ENCODE measurements around the gene UTP18.
"Not testable (repeated sequence)": the region's sequence is repeated elsewhere in the genome, so short reads cannot be mapped to it uniquely, and the experiment has no call there.

The UTP18 gene

DNA sequence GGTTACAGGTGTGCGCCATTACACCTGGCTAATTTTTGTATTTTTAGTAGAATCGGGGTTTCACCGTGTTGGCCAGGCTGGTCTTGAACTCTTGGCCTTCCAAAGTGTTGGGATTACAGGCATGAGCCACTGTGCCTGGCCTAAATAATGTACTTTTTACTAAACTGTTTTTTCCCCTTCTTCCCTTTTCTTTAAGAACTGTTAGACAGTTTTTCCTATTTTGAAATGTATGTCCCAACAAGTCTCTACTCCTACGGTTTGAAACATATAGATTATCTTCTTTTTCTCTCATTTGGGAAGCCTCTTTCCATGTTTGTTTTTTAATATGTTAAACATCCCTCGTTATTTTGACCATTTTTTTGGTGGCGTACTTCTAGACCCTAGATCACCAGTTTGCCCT, 9.6 kb downstream of the UTP18 start:
- no peak for DNase-seq (ENCODE audit: low spot score)
- TF ChIP-seq, protein P1, sequence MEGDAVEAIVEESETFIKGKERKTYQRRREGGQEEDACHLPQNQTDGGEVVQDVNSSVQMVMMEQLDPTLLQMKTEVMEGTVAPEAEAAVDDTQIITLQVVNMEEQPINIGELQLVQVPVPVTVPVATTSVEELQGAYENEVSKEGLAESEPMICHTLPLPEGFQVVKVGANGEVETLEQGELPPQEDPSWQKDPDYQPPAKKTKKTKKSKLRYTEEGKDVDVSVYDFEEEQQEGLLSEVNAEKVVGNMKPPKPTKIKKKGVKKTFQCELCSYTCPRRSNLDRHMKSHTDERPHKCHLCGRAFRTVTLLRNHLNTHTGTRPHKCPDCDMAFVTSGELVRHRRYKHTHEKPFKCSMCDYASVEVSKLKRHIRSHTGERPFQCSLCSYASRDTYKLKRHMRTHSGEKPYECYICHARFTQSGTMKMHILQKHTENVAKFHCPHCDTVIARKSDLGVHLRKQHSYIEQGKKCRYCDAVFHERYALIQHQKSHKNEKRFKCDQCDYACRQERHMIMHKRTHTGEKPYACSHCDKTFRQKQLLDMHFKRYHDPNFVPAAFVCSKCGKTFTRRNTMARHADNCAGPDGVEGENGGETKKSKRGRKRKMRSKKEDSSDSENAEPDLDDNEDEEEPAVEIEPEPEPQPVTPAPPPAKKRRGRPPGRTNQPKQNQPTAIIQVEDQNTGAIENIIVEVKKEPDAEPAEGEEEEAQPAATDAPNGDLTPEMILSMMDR (conservative IDR thresholded peaks at IDR 0.05; ENCODE audit: low read depth): no peak
- CTCF ChIA-PET: no interaction called here
- POLR2A ChIA-PET (ENCODE audit: low non-redundant PET): no interaction called here
- H3K27ac ChIP-seq: no peak overlapping the region

DNA sequence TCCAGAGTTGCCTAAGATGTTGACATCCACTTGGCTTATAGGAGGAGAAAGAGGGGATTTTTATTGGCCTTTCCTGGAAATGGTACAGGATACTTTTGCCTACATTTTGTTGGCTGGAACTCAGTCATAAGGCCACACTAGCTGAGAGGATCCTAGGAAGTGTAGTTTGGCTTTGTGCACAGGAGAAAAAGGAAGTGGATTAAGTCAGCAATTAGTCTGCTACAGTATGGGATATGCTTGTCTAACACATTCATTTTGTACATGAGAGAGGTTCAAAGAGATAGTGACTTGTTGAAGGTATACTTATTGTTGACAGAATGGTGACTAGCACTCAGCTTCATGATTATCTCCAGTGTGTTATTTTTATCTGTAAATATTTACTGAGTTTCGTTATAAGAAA, 10.3 kb downstream of the UTP18 start:
- TF ChIP-seq, protein P1 (conservative IDR thresholded peaks at IDR 0.05; ENCODE audit: low read depth): no peak
- ChIA-PET CTCF (no interaction called here), POLR2A (ENCODE audit: low non-redundant PET) (interaction anchor here (0.6 kb wide), 1 partner anchor 639 kb away, joined by 3 read pairs; no protein-coding TSS in a partner anchor)
- no peak overlapping the region for H3K27ac ChIP-seq
- no peak for DNase-seq (ENCODE audit: low spot score)

DNA sequence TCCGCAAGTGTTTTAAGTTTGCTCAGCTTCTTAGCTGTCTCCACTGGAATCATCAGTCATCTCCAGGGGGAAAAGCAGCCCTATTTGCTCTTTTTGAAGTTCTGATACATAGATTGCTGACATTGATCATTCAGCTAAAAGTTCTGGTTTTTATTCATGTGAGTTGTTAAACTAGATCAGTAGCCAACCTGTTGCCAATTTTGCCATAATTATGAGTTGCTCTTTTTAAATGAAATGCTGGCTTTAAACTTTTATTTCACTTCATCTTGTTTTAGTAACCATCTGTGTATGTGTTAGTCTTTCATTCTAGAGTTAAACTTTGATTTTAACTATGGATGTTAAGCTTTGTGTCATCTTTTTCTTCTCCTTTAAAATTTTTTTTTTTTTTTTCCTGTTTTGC, 12.5 kb downstream of the UTP18 start:
- H3K27ac ChIP-seq: no peak overlapping the region
- no peak for DNase-seq (ENCODE audit: low spot score)
- TF ChIP-seq, protein P1 (conservative IDR thresholded peaks at IDR 0.05; ENCODE audit: low read depth): no peak
- POLR2A ChIA-PET (ENCODE audit: low non-redundant PET): no interaction called here
- CTCF ChIA-PET: interaction anchor here (1.1 kb wide), 1 partner anchor 15 kb away, joined by 4 read pairs; no protein-coding TSS in a partner anchor

DNA sequence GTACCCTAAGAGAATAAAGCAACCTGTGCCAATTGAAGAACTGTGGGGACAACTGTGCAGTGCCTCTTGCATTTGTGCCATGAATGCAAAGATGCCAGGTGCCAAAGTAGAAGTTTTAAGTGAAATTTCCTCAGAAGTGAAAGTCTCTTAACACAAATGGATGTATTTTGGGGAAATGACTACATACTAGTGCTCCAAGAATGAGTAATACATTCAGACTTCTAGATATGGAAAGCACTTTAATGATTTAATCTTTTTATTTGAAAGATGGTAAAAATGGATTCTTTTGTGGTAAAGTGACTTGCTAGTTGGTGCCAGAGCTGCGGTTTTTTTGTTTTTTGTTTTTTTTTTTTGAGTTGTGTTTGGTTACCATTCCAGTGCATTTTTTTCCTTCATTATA, 15.0 kb downstream of the UTP18 start:
- ChIA-PET POLR2A (ENCODE audit: low non-redundant PET) (no interaction called here), CTCF (no interaction called here)
- TF ChIP-seq, protein P1 (conservative IDR thresholded peaks at IDR 0.05; ENCODE audit: low read depth): no peak
- no peak overlapping the region for H3K27ac ChIP-seq
- DNase-seq (ENCODE audit: low spot score): no peak

DNA sequence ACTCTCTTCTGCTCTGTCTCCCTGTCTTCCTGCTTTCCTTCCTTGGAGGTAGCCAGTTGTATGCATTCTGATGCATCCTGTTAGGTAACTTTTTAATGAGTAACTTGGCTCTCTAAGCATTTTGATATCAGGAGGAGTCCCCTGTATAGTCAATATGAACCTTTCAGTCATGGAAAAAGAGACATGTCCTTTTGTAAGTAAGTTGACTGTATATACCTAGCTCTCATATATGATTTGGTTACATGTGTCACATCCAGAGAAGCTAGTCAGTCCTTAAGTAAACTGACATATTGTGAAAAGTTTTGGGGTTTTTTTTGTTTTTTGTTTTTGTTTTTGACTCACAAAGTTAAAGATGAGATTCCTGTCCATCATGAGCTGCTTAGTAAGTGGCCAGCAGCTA, 18.8 kb downstream of the UTP18 start:
- TF ChIP-seq, protein P1 (conservative IDR thresholded peaks at IDR 0.05; ENCODE audit: low read depth): no peak
- H3K27ac ChIP-seq: no peak overlapping the region
- no peak for DNase-seq (ENCODE audit: low spot score)
- ChIA-PET POLR2A (ENCODE audit: low non-redundant PET) (no interaction called here), CTCF (no interaction called here)

DNA sequence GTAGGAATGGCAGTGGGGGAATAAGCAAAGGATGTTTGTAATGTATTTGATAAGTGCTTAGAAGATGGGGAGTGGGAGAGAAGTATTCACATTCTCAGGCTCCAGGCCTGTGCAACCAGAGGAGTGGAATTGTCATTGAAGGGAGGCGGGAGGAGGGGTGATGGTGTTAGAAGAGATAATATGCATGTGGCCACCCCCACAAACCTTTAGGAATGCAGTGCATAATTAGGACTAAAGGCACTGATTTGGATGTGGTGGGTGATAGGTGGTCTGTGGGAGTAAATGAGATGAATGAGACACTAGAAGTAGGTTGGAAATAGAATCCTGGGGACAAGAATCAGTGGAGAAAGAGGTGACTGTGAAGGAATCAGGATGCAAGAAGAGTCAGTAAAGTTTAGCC, 27.1 kb downstream of the UTP18 start:
- no peak for DNase-seq (ENCODE audit: low spot score)
- TF ChIP-seq, protein P1 (conservative IDR thresholded peaks at IDR 0.05; ENCODE audit: low read depth): no peak
- ChIA-PET CTCF (interaction anchor here (1.1 kb wide), 1 partner anchor 11 kb away, joined by 3 read pairs; no protein-coding TSS in a partner anchor), POLR2A (ENCODE audit: low non-redundant PET) (no interaction called here)
- H3K27ac ChIP-seq: no peak overlapping the region

DNA sequence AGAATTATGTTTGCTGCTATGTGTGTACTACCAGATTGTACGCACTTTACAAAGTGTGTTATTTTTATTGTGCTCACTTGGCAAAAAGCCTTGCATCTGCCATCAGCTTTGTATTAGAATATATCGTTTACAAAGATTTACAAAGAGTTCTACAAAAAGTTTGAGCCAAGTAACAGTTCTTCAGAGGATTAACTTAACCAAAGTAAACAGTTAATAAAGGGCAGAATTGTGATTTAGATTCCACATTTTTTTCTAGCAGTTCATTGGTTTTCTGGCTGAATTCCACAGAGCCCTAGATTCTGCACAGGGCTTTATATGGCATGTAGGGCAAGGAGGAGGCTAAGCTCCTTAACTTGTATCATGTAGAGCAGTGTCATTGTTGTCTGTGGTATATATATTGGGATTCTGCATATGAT, 29.4 kb downstream of the UTP18 start:
- CTCF ChIA-PET: interaction anchor here (1.7 kb wide), 1 partner anchor 9 kb away, joined by 5 read pairs; no protein-coding TSS in a partner anchor
- TF ChIP-seq, protein P1 (conservative IDR thresholded peaks at IDR 0.05; ENCODE audit: low read depth): no peak
- DNase-seq (ENCODE audit: low spot score): no peak
- POLR2A ChIA-PET (ENCODE audit: low non-redundant PET): no interaction called here
- no peak overlapping the region for H3K27ac ChIP-seq

DNA sequence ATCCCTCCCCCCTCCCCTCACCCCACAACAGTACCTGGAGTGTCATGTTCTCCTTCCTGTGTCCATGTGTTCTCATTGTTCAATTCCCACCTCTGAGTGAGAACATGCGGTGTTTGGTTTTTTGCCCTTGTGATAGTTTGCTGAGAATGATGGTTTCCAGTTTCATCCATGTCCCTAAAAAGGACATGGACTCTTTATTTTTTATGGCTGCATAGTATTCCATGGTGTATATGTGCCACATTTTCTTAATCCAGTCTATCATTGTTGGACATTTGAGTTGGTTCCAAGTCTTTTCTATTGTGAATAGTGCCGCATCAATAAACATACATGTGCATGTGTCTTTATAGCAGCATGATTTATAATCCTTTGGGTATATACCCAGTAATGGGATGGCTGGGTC, 34.0 kb downstream of the UTP18 start:
- H3K27ac ChIP-seq; CTCF ChIA-PET; POLR2A ChIA-PET (ENCODE audit: low non-redundant PET); DNase-seq (ENCODE audit: low spot score): not testable (repeated sequence)

All from RWPE1 (cell line).